HCEC 1CT (cell line): ENCODE results near the gene CDRT4.
A peak's percentile ranks its signal among the peaks of the same experiment; 100 is the strongest.

Source experiments
- DNase-seq: peaks from one replicate; pipeline ENCODE4 v3.0.0-alpha.2; 2017

The CDRT4 gene

GRCh38 chr17:15422392-15422965 is 44.9 kb downstream of the CDRT4 start:
- no peak for DNase-seq

GRCh38 chr17:15418781-15419180 is 48.6 kb downstream of the CDRT4 start:
- no peak for DNase-seq

- no peak for DNase-seq
Measured at GRCh38 chr17:15414532-15415306, 52.7 kb downstream of the CDRT4 start.

GRCh38 chr17:15413101-15413771 is 54.2 kb downstream of the CDRT4 start:
- DNase-seq, result no peak

- DNase-seq, result no peak
Measured at GRCh38 chr17:15412606-15413005, 54.8 kb downstream of the CDRT4 start.

GRCh38 chr17:15411384-15412198 is 55.8 kb downstream of the CDRT4 start:
- no peak for DNase-seq

GRCh38 chr17:15409721-15410250 is 57.6 kb downstream of the CDRT4 start:
- peak; percentile 93 for DNase-seq

GRCh38 chr17:15408803-15409202 is 58.6 kb downstream of the CDRT4 start:
- DNase-seq, result no peak

GRCh38 chr17:15406081-15406480 is 61.3 kb downstream of the CDRT4 start:
- no peak for DNase-seq

GRCh38 chr17:15405058-15405415 is 62.4 kb downstream of the CDRT4 start:
- no peak for DNase-seq

- DNase-seq, result no peak
Measured at GRCh38 chr17:15404106-15405057, 63.0 kb downstream of the CDRT4 start.

- DNase-seq, result no peak
Measured at GRCh38 chr17:15403276-15403939, 64.0 kb downstream of the CDRT4 start.

- no peak for DNase-seq
Measured at GRCh38 chr17:15399443-15399842, 68.0 kb downstream of the CDRT4 start.

- DNase-seq, result peak; percentile 45
Measured at GRCh38 chr17:15398736-15399331, 68.6 kb downstream of the CDRT4 start.

- peak; percentile 39 for DNase-seq
Measured at GRCh38 chr17:15398291-15398690, 69.1 kb downstream of the CDRT4 start.

- DNase-seq, result no peak
Measured at GRCh38 chr17:15397620-15398019, 69.8 kb downstream of the CDRT4 start.

GRCh38 chr17:15395091-15395490 is 72.3 kb downstream of the CDRT4 start:
- DNase-seq, result no peak

- DNase-seq, result no peak
Measured at GRCh38 chr17:15393414-15393813, 74.0 kb downstream of the CDRT4 start.

GRCh38 chr17:15392326-15392741 is 75.1 kb downstream of the CDRT4 start:
- DNase-seq, result peak; percentile 90

GRCh38 chr17:15388356-15389041 is 78.9 kb downstream of the CDRT4 start:
- DNase-seq, result no peak
